Fibroblast of pulmonary artery (primary cell): ENCODE measurements around the gene TLDC2.

Experiments used
- DNase-seq: peaks from one replicate; pipeline ENCODE4 v3.0.0-alpha.2; 2010; ENCODE audit warnings: low read depth
- H3K4me3 ChIP-seq: replicated peaks from 2 replicates; pipeline ENCODE4 v1.5.1; 2011; ENCODE audit warnings: low read depth, mild to moderate bottlenecking, control low read depth, low read length, moderate library complexity
- CTCF ChIP-seq: IDR thresholded peaks from 2 replicates; pipeline ENCODE4 v1.5.1; 2011; ENCODE audit warnings: mild to moderate bottlenecking, control low read depth, low read length, inconsistent platforms; ENCODE audit errors: missing control alignments

TLDC2 gene

GRCh38 chr20:36845288-36845971 is 30.5 kb upstream of the TLDC2 start:
- no peak for DNase-seq

GRCh38 chr20:36847009-36847709 is 28.8 kb upstream of the TLDC2 start:
- H3K4me3 ChIP-seq: no peak overlapping the region
- TF ChIP-seq CTCF: no peak
- DNase-seq: peak; percentile 96

More at GRCh38 chr20:36845288-36845971, 30.5 kb upstream of the TLDC2 start:
- H3K4me3 ChIP-seq: no peak overlapping the region
- no peak for TF ChIP-seq CTCF

- DNase-seq: no peak
- TF ChIP-seq CTCF: no peak
These were observed 28.3 kb upstream of the TLDC2 start for GRCh38 chr20:36847710-36848040.

GRCh38 chr20:36848078-36848660 is 27.8 kb upstream of the TLDC2 start:
- H3K4me3 ChIP-seq: no peak overlapping the region
- peak; percentile 85 for DNase-seq

More at GRCh38 chr20:36847710-36848040, 28.3 kb upstream of the TLDC2 start:
- no peak overlapping the region for H3K4me3 ChIP-seq

GRCh38 chr20:36848677-36849076 is 27.3 kb upstream of the TLDC2 start:
- no peak for DNase-seq
- no peak overlapping the region for H3K4me3 ChIP-seq
- no peak for TF ChIP-seq CTCF

More at GRCh38 chr20:36848078-36848660, 27.8 kb upstream of the TLDC2 start:
- TF ChIP-seq CTCF: no peak

GRCh38 chr20:36849333-36850065 is 26.4 kb upstream of the TLDC2 start:
- no peak for TF ChIP-seq CTCF
- DNase-seq: no peak
- H3K4me3 ChIP-seq: no peak overlapping the region
